GM21515 (cell line): ENCODE results near the gene APOL4.
"Not testable (repeated sequence)": the region's sequence is repeated elsewhere in the genome, so short reads cannot be mapped to it uniquely, and the experiment has no call there.

Experiments
- ATAC-seq: cut with Tn5 transposase; IDR thresholded peaks from one replicate; pipeline ENCODE4 v1.9.1; 2021; ENCODE audit not compliant: unreplicated experiment

Gene APOL4

GRCh38 chr22:36232715-36233401, 31.2 kb upstream of the APOL4 start:
- ATAC-seq: no peak

- ATAC-seq: not testable (repeated sequence)
These were observed 29.4 kb upstream of the APOL4 start for GRCh38 chr22:36231051-36231450.

GRCh38 chr22:36229649-36230048, 28.0 kb upstream of the APOL4 start:
- ATAC-seq: not testable (repeated sequence)

- no peak for ATAC-seq
These were observed 27.3 kb upstream of the APOL4 start for GRCh38 chr22:36228944-36229343.

- ATAC-seq: not testable (repeated sequence)
These were observed 26.8 kb upstream of the APOL4 start for GRCh38 chr22:36228369-36228768.

GRCh38 chr22:36227806-36228205, 26.2 kb upstream of the APOL4 start:
- no peak for ATAC-seq

- ATAC-seq: no peak
These were observed 25.8 kb upstream of the APOL4 start for GRCh38 chr22:36227396-36227795.

GRCh38 chr22:36226189-36226588, 24.6 kb upstream of the APOL4 start:
- ATAC-seq: no peak

GRCh38 chr22:36225333-36225922, 23.8 kb upstream of the APOL4 start:
- ATAC-seq: no peak

GRCh38 chr22:36224245-36224644, 22.6 kb upstream of the APOL4 start:
- no peak for ATAC-seq

- ATAC-seq: no peak
These were observed 21.9 kb upstream of the APOL4 start for GRCh38 chr22:36223504-36223903.

GRCh38 chr22:36222887-36223450, 21.4 kb upstream of the APOL4 start:
- ATAC-seq: no peak

- no peak for ATAC-seq
These were observed 20.5 kb upstream of the APOL4 start for GRCh38 chr22:36221799-36222751.

- ATAC-seq: no peak
These were observed 18.9 kb upstream of the APOL4 start for GRCh38 chr22:36220451-36220921.

GRCh38 chr22:36218648-36219193, 17.1 kb upstream of the APOL4 start:
- no peak for ATAC-seq

GRCh38 chr22:36215981-36216380, 14.4 kb upstream of the APOL4 start:
- no peak for ATAC-seq

GRCh38 chr22:36213586-36213985, 12.0 kb upstream of the APOL4 start:
- ATAC-seq: no peak

- no peak for ATAC-seq
These were observed 11.3 kb upstream of the APOL4 start for GRCh38 chr22:36212901-36213300.

GRCh38 chr22:36211237-36211861, 9.7 kb upstream of the APOL4 start:
- no peak for ATAC-seq

- ATAC-seq: no peak
These were observed 8.6 kb upstream of the APOL4 start for GRCh38 chr22:36210224-36210623.
